Head of caudate nucleus (tissue), 42 donors: ENCODE results near the gene AFG1L.

Source experiments
- DNase-seq, 42 donors: peaks; one replicate each; pipeline versions ENCODE4 v3.0.0 to v3.0.0-alpha.2; 2020 to 2021; ENCODE audit warnings: mixed read lengths in 7 of 42
- intact Hi-C: fragments of 100-400 bp; cut with DNase I; formaldehyde crosslinking; loops from one replicate; pipeline ENCODE4 v1.15.0; 2022

Gene AFG1L

DNA sequence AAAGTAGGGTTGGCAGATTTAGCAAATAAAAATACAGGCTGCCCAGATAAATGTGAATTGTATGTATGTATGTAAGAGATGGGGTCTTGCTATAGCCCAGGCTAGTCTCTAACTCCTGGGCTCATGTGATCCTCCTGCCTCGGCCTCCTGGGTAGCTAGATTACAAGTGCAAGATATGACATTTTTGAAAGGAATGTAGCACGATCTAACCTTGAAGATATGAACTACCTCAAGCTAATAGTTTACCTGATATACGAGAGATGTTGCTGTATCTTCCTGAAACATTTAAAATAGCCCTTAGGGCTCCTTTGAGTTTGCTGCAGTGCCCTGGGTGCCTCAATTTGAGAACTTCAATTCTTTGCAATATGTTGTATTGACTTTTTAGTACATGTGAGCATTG lies 42.1 kb downstream of the AFG1L start:
- intact Hi-C loops: no loop called here
- no peak for DNase-seq

DNA sequence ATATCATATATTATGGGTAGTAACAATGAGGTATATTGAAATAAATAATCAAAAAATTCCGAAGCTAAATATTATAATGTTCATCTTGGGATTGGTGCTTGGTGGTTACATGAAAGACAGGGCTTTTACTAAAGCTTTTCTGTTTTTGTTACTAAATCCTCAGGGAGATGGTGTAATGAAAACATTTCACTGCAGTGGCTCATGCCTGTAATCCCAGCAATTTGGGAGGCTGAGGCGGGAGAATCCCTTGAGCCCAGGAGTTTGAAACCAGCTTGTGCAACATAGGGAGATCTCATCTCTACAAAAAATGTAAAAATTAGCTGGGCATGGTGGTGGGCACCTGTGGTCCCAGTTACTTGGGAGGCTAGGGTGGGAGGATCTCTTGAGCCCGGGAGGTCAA lies 42.9 kb downstream of the AFG1L start:
- DNase-seq: no peak
- intact Hi-C loops: no loop called here

DNA sequence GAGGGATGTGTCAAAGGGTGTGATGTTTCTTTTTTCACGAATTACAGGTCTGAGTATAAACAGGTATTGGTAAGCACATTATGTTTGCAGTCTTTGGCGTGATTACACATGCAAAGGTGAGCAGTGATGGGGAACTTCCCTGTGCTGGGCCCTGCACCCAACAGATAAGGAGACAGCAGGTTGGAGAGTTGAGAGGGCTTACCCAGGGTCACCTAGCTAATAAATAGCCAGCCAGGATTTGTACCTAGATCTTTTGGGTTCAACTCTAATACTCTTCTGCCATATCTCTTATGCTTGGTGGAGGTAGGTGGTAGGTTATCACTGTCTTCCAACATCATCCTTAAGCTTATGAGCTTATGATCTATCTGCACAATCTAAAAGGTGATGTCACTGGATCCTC lies 46.5 kb downstream of the AFG1L start:
- intact Hi-C loops: no loop called here
- no peak for DNase-seq

DNA sequence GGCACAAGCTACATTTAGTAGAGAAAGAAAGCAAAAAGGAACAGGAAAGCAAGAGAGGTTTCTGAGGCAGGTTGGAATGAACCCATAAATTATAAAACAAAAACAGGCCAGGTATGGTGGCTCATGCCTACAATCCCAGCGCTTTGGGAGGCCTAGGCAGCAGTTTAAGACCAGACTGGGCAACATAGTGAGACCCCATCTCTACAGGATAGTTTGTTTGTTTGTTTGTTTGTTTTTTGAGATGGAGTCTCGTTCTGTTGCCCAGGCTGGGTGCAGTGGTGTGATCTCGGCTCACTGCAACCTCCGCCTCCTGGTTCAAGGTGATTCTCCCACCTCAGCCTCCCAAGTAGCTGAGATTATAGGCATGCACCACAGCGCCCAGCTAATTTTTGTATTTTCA lies 49.0 kb downstream of the AFG1L start:
- no peak for DNase-seq
- intact Hi-C loops: no loop called here

DNA sequence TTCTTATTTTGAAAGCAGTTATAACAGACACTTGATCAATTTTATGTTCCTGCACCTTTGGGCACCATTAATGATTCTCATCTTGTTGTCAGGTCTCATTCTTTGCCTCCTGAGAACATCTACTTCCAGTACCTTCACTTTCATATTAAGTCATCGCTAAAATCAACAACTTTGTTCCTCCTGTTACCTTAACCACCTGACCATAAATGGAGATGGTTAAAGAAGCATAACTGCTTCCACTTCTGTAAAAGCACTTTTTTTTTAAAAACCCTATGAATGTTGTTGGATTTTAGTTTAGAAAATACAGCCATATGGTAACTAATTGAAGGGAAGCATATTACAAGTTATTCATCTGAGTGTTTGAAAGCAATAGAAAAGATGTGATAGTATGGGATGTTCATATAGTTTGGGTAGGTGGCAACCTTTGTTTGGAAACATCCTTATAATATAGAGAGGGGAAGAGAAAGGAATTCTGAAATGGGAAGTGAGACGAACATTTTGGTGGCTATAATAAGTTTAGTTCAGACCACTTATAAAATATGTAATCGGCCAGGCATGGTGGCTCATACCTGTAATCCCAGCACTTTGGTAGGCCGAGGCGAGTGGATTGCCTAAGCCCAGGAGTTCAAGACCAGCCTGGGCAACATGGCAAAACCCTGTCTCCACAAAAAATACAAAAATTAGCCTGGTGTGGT lies 53.9 kb downstream of the AFG1L start:
- DNase-seq: no peak
- intact Hi-C loops: no loop called here

DNA sequence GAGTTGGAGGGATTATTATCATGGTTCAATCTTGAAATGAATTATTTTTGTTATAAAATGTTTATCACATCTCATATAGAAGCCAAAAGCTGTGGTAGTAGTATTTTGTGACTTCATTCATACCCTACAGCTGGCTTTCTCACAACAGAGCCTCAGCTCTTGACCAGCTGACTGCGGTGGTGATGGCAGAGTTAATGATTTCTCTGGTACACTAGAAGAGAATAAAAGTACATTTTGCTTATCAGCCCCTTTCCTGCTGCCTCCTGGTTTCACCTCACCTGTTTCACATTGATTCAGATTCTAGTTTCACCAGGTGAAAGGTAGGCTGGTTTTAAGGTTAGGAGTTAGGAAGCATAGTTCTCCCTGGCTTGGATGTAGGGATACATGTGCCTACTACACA lies 55.7 kb downstream of the AFG1L start:
- intact Hi-C loops: no loop called here
- DNase-seq: no peak

DNA sequence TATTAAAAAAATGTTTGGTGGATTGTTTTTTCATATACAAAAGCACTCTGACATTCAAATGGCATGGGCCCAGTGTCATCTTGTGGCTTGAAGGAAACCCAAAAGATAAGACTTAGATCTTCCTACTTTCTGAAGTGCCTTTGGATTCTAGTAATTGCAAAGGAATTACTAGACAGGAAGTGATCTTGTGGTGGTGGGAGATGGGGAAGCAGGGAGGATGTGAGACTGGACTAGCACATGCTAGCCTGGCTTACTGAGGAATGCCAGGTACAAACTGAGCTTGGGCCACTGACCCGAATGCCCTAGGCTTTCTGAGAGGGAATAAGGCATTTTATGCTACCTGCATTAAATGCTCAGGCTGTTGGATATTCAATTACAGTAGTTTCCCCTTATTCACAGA lies 59.0 kb downstream of the AFG1L start:
- no peak for DNase-seq
- intact Hi-C loops: no loop called here

DNA sequence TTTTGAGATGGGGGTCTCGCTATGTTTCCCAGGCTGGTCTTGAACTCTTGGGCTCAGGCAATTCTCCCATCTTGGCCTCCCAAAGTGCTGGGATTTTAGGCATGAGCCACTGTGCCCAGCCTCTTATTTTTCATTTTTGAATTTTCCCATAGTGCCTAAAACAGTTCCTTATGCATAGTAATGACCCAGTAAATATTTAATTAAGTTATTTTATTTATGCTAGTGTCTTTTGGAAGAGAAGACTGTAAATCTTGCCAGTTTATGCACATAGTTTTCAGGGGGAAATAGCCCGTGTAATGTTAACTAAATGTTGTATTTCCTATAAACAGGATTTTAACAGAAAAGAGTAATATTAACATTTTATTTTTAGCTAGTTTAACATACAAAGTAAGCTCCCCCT lies 60.3 kb downstream of the AFG1L start:
- intact Hi-C loops: no loop called here
- no peak for DNase-seq

DNA sequence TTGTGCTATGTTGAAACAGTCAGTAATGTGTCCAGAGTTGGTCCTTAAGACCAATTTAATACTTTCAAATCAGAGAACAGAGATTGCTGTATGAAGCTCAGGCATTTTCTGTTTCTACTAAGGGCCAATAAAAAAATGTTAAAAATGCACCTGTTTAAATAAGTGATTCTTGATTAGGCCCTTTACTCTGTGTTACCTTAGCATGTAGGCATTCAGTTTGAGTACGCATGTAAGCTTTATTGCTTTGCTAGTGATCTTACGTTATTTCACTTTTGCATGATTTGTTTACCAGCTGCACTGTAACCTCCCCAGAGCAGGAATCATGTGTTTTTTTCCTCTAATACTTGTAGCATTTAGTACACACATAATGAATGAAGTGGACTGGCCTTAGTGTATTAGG lies 61.0 kb downstream of the AFG1L start:
- intact Hi-C loops: no loop called here
- DNase-seq: no peak

DNA sequence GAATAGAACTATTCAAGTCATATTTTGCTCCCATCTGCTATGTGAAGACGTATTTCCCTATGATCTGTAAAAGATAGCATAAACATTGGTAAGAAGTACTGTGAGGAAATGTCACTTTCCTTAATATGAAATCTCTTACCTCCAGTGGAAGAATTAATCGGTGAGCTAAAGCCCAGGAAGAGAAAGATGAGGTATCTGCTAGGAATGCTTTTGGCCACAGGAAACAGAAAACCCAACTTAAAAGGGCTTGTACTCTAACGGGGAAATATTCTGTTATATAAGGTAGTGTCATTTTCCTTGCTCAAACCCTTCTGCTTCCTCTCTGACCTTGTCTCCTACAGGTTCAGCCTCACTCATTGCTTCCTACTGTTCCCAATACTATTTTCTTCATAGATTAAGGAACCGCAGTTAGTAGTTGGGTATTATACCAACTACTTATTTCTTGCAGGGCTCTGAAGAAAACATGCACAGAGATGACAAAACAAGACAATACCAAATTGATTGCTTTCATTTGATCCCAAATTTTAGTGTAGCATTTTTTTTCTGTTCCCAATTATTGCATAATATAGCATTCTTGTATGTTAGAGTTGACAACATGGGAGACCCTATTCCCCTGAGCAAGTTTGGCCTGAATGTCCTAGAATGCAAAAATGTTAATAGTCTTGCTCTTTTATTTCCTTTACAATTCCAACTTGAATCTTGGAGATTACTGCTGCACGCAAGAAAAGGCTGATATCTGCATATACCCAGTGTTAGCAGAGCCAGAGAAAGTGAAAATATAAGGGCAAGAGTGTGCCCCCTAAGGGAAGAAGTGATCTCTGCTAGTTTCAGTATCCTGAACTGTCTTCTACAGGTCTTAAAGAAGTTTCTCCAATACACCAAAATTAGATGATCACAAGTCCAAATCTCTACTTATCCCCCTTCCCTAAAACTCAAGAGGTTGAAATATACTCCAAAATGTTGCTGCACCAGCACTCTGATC lies 65.3 kb downstream of the AFG1L start:
- intact Hi-C loops: no loop called here
- DNase-seq: no peak

DNA sequence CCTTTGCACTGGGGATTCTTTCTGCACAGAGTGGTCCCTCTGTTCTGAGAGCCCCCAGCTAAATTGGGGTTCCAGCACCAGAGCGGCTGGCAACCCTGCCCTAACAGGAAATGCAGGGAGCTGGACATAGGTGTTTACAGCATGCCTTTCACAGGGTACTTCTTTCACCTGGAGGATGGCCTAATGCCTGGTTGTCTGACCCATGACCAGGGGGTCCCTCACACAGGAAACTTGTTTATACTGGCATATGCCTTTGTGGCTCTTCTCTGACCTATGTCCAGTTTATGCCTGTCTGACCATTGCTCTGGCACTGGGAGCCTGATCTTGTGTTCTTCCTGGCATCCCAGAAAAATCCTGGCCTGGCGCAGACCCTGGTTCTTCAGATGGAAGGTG lies 66.1 kb downstream of the AFG1L start:
- intact Hi-C loops: no loop called here
- DNase-seq: no peak

DNA sequence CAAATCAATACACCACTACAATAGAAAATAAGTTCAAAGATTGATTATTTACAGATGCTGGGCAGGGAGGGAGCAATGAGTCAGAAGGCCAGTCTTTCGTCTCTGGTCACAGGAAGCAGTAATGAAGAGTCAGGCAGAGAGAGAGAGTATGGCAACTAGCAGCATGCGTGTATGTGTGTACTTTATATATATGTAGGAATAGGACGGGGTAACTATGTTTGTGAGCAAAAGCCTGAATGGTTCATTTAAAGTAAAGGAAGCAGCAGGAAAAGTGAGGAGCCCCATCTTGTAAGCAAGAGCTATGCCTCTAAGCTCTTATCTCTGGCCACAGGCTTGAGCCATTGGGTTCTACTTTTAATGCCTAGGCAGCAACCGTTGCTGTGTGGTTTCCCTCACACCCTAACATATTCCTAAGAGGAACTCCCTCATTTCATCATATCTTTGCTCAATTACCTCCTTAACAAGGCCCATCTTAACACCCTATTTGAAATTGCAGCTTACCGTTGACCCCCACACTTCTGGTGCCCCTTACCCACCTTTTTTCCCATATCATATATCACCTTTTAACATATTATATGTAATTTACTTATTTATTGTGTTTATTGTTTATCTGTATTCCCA lies 66.6 kb downstream of the AFG1L start:
- DNase-seq: no peak
- intact Hi-C loops: no loop called here

DNA sequence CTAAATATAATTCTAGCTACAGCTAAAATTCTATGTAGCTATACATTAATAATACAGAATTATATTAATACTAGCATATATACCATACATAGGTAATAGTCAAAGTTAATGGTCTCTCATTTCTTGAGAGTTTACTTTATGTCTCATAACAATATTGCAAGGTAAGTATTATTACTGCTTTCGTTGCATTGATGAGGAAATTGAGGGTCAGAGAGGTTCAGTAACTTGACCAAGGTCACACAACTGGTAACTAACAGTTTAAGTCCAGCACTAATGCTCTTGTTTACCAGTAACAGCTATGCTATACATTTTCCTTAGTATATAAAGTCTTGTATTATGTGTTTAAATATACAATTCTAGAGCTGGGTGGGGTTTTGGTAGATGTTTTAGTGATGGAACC lies 67.6 kb downstream of the AFG1L start:
- no peak for DNase-seq
- intact Hi-C loops: no loop called here

DNA sequence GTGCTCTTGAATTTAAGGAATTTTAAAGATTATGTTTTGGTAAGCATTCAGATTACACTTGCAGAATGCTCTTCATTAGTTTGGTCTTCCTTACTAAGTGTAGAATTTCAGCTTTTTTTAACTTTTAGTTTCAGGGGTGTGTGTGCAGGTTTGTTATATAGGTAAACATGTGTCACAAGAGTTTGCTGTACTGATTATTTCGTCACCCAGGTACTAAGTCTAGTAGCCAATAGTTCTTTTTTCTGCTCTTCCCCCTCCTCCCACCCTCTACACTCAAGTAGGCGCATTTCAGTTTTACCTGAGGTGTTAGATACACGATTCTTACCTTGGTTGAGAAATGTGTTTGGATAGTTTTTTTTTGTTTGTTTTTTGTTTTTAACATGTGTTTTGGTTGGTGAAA lies 68.3 kb downstream of the AFG1L start:
- intact Hi-C loops: no loop called here
- DNase-seq: no peak

DNA sequence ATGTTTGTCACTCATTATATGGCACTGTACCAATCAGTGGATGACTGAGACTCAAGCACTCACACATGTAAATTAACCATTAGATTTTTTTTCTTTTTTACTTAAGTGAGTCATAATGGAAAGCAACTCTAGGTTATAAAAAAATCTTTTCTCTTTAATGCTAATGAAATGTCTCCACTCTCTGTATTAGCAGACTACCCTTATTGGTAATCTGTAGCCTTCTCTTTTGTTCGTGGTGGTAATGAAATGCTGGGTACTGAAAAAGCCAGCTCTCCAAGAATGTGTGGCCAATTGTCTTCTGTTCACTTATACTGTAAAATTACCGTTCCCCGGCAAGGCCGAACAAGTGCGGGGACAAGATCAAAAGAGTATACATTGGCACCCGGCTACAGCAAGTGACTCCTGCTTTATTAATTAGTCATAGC lies 69.0 kb downstream of the AFG1L start:
- intact Hi-C loops: no loop called here
- DNase-seq: no peak

DNA sequence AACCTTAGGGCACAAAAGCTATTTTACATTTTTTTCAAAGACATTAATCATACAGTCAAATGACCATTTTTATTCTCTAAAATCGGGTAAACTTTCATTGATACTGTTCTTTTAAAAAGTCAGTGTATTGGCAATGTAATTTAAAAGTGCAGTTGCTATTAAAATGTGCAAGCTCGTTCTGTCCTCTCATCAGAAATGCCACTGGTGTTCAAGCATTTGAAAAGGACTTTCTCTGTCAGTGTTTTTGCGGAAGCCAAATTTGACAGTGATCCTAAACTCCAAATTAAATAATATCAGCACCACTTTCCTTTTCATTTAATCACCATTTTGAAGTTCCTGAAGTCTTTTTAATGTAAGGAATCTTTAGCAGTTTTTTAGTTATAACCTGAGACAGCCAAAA lies 69.6 kb downstream of the AFG1L start:
- intact Hi-C loops: no loop called here
- DNase-seq: no peak

DNA sequence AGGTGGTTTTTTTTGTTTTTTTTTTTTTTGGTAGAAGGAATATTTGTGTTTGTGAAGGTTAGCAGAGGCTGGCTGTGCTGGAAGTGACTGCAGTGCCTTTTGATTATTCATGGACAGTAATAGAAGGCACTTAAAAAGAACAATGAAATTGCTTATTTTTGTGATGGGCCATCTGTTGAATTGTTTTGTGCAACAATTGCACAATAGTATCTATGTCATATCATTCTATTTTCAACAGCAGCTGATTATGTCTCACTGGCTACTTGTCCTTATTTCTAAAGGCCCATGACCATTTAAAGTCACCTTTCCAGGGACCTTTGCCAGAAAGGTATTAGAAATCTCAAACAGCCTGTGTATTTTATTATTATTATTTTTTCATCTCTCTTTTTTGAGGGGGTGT lies 70.6 kb downstream of the AFG1L start:
- DNase-seq: no peak
- intact Hi-C loops: no loop called here

DNA sequence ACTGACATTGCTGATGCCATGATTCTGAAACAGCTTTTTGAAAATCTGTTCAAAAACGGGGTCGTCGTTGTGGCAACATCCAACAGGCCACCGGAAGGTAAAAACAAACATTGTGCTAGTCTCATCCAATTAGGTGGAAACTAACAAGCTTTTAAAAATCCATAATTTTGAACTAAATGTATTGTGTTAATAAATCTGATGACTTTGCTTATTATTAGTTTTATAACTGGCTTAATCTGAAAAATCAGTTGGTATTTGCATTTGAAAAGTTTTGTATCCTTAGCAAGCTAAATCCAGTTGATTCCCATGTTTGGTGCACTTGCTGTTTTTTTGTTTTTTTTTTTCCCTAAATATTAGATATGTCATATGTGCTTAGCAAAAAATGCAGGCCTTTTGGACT lies 71.4 kb downstream of the AFG1L start:
- no peak for DNase-seq
- intact Hi-C loops: no loop called here

DNA sequence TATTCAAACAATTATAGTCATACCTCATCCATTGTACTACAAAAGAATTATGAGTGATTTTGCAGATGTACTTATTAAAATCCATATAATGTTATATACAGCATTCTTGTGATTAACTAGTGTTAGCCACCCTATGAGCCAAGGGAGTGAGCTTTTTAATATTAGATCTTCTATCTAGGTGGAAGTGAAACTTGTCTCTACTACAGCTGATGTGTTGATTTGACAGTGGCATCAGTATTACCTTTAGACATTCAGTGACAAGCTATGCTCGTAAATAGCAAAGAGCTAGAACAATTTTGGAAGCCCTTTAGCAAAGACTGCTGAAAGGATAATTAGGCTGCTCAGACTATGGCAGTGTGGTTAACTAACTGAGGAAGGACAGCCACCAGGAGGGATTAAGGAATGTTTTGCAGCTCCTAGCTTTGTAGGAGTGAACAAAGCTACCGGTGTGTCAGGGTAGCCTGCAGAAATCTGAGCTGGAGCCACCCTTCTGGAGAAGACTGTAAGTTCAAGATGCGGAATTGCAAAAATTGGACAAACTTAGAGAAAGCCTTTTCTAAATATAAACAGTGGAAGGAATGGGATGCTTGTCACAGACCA lies 73.7 kb downstream of the AFG1L start:
- intact Hi-C loops: no loop called here
- DNase-seq: no peak

DNA sequence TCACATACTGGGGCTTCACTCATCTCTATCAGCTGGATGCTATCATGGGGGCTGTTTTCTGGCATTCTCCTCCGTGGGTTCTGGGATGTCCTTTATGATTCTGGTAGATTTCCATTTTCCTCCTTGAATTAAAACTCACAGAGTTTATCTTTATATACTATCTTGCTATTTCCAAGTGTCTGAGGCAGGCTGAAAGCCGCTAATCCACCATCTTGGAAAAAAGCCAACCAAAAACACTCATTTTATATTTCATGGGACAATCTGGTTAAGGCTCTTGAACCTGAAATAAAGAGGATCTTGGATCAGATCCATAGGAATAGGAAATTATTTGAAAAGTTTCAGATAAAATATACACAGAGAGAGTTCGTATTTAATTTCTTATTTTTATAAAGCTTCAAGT lies 86.0 kb downstream of the AFG1L start:
- DNase-seq: no peak
- intact Hi-C loops: no loop called here
